ENCODE measurements around the gene RAB9A. TPM values are rescaled to one million over a fixed set of nuclear protein-coding genes. Genes with fewer than 3 reads are reported as not detected.
"Not testable (repeated sequence)": the region's sequence is repeated elsewhere in the genome, so short reads cannot be mapped to it uniquely, and the experiment has no call there.

The RAB9A gene
- total RNA-seq (ENCODE audit: low replicate concordance): 26.4 and 43.3 TPM in 2 replicates
- long read RNA-seq, transcript RAB9A-202 (3 exons, 2,039 nt): major isoform, 157 of 232 reads
- long read RNA-seq, transcript RAB9A-203 (2 exons, 737 nt): minor isoform, 58 of 232 reads
- long read RNA-seq, transcript RAB9A-201 (3 exons, 393 nt): minor isoform, 8 of 232 reads
- long read RNA-seq, partial matches to known transcripts: 1 of 232 reads
- long read RNA-seq, other reads (novel, unspliced or antisense): 8 of 232 reads

DNA sequence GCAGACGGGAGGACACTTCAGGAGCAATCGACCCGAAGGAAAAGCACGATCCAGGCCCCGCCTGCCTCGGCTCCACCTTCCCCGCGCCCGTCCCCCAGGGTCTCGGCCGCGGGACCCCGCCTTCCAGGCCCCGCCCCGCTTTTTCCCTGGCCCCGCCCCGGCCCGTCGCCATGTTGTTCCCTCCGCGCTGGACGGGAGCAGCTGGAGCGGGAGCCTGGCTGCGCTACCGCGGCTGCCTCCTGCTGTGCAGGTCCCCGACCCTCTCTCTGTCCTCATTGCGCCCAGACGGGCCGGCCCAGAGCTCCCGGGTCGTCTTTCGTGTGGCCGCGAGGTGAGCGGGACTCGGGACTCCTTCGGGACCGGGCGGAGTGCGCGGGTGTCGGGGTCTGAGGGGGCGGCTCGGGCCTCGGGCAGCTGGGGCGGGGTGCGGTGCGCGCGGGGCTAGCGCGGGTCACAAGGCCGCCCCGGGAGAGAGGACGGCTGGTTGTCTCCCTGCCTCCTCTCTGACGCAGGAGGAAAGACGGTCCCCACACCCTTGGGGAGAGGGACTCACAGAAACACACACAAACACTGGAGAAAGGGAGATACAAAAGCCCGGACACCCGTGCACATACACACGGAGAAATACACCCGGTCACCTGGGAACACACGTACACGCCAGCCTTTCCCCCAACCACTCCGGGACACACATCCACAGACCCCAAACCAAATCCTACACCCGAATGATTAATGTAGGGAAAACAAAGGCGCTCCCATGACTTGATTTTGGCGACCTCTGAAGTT lies at the start of gene RAB9A:
RAB9A (plus strand) TSS at position 171 of the 783 bp plus-strand sequence. CDS start 19,619 bp downstream, outside the sequence.
- Mint-ChIP-seq H3K27ac (peak within 1 kb of the TSS; percentile 77), H3K27me3 (no peaks in the 10 kb centered on the region), H3K4me1 (ENCODE audit: unreplicated experiment) (peaks cover 22% of the 10 kb centered on the region), H3K36me3 (no peaks in the 10 kb centered on the region), H3K9me3 (no peaks in the 10 kb centered on the region), H3K4me3 (peak within 1 kb of the TSS; percentile 86)
- TF ChIP-seq CTCF (conservative IDR thresholded peaks at IDR 0.05): no peak
- DNase-seq (ENCODE audit: extremely low spot score, unreplicated experiment): peak; percentile 88

GRCh38 chrX:13641684-13642083 lies 47.2 kb upstream of the RAB9A start:
- H3K27ac Mint-ChIP-seq; H3K9me3 Mint-ChIP-seq; H3K27me3 Mint-ChIP-seq; H3K36me3 Mint-ChIP-seq; H3K4me3 Mint-ChIP-seq; H3K4me1 Mint-ChIP-seq (ENCODE audit: unreplicated experiment); DNase-seq (ENCODE audit: extremely low spot score, unreplicated experiment): not testable (repeated sequence)

DNA sequence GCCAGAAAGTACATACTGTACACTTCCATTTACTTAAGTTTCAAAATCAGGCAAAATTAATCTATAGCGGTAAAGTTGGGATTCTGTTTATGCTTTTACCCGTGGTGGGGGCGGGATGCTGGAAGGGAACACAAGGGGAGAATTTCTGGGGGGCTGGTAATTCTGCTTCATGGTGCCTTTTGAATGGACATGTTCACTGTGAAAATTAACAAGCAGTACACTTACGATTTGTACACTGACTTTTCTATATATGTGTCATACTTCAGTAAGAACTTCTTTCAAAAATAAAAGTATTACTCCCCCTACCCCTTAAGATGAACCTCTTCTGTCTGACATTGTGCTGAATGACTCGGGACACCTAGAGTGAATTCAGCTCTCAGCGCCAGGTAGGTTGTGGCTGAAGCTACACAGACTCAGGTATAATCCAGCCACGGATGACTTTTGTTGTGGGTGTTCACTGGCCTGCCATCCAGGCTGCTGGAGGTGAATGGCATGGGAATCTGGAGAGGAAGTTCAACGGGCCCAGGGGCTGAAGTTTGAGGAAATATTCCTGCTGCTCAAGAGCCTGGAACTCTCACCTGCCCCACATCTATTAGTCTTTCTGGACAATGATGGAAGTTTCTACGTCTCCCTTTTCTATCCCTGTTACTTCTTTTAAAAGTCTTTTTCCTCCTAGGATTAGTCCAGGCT lies 43.3 kb upstream of the RAB9A start:
- Mint-ChIP-seq H3K4me1 (ENCODE audit: unreplicated experiment) (peaks cover 12% of the 10 kb centered on the region), H3K27ac (no peak overlapping the region), H3K27me3 (no peaks in the 10 kb centered on the region), H3K9me3 (peaks cover 8% of the 10 kb centered on the region), H3K4me3 (no peak overlapping the region), H3K36me3 (peaks cover 4% of the 10 kb centered on the region)
- no peak for DNase-seq (ENCODE audit: extremely low spot score, unreplicated experiment)
- TF ChIP-seq CTCF (conservative IDR thresholded peaks at IDR 0.05): no peak

DNA sequence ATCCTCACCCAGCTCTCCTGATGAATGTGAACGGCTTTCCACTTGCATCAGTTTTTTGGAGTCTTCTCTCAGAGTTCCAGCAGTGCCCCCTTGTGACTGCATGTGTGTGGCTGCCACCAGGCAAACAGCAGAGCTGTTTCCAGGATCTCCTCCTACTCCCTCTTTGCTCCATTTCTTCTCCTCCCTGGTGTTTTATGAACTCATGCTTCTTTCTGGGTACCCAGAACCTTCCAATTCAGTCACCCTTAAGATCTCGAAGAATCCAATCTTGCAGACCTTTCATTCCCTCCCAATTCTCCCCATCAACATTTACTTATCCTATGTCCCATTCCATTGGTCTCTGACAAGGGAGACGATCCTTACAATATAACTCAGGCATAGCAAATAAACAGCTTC lies 42.8 kb upstream of the RAB9A start:
- Mint-ChIP-seq H3K36me3 (peaks cover 4% of the 10 kb centered on the region), H3K4me3 (no peak overlapping the region), H3K27me3 (no peaks in the 10 kb centered on the region), H3K4me1 (ENCODE audit: unreplicated experiment) (peaks cover 12% of the 10 kb centered on the region), H3K27ac (no peak overlapping the region), H3K9me3 (peaks cover 8% of the 10 kb centered on the region)
- peak; percentile 73 for TF ChIP-seq CTCF (conservative IDR thresholded peaks at IDR 0.05)
- no peak for DNase-seq (ENCODE audit: extremely low spot score, unreplicated experiment)

DNA sequence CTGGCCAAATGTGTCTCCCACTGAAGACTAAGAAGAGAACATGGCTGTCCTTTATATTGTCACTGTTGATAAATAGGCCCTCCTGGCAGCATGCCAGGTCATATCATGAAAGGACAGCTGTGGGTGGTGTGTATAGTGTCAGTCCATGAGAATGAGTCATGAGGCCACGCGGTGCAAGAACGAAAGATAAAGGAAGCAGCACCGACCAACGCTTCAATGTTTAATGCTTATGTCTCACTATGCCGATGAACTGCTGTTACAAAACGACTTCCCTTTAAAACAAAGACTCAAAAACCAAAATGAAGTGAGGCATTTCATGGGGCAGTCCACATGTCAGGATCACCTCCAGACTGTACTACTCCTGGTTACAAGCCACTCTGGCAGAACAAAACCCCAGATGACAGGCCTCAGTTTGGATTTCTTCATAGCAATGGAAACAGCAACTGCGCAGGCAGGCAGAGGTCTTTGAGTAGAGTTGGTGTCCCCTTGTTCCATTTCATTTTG lies 41.2 kb upstream of the RAB9A start:
- Mint-ChIP-seq H3K4me3 (peak overlapping the region; percentile 57), H3K4me1 (ENCODE audit: unreplicated experiment) (peaks cover 12% of the 10 kb centered on the region), H3K9me3 (peaks cover 13% of the 10 kb centered on the region), H3K27me3 (no peaks in the 10 kb centered on the region), H3K27ac (peak overlapping the region; percentile 89), H3K36me3 (peaks cover 4% of the 10 kb centered on the region)
- TF ChIP-seq CTCF (conservative IDR thresholded peaks at IDR 0.05): no peak
- no peak for DNase-seq (ENCODE audit: extremely low spot score, unreplicated experiment)

GRCh38 chrX:13648336-13648735 lies 40.6 kb upstream of the RAB9A start:
- H3K27ac Mint-ChIP-seq: peak overlapping the region; percentile 89
- not testable (repeated sequence) for H3K36me3 Mint-ChIP-seq; H3K4me3 Mint-ChIP-seq; H3K27me3 Mint-ChIP-seq; DNase-seq (ENCODE audit: extremely low spot score, unreplicated experiment)
- H3K9me3 Mint-ChIP-seq: peaks cover 13% of the 10 kb centered on the region
- H3K4me1 Mint-ChIP-seq (ENCODE audit: unreplicated experiment): peaks cover 12% of the 10 kb centered on the region
